ENCODE data around the gene IL10RB. TPM values are rescaled to one million over a fixed set of nuclear protein-coding genes. Genes with fewer than 3 reads are reported as not detected.
"Not testable (repeated sequence)": the region's sequence is repeated elsewhere in the genome, so short reads cannot be mapped to it uniquely, and the experiment has no call there.

Gene IL10RB
- total RNA-seq, 1 experiment from 2014 or later = 32.5 TPM

- in situ Hi-C loops (cut with HindIII; ENCODE audit: low pct_unique_long_range_greater_than_20kb, low sequenced_read_pairs) = no loop called here
- no peak for DNase-seq (ENCODE audit: low read depth, low spot score)
Measured at GRCh38 chr21:33312121-33312520, 46.0 kb downstream of the IL10RB start.

- in situ Hi-C loops (cut with HindIII; ENCODE audit: low pct_unique_long_range_greater_than_20kb, low sequenced_read_pairs) = no loop called here
Measured at GRCh38 chr21:33313183-33313582, 47.0 kb downstream of the IL10RB start.

GRCh38 chr21:33313611-33314010 is 47.4 kb downstream of the IL10RB start:
- DNase-seq (ENCODE audit: low read depth, low spot score) = no peak
- in situ Hi-C loops (cut with HindIII; ENCODE audit: low pct_unique_long_range_greater_than_20kb, low sequenced_read_pairs) = no loop called here

More at GRCh38 chr21:33313183-33313582, 47.0 kb downstream of the IL10RB start:
- no peak for DNase-seq (ENCODE audit: low read depth, low spot score)

GRCh38 chr21:33314111-33314510 is 47.9 kb downstream of the IL10RB start:
- no peak for DNase-seq (ENCODE audit: low read depth, low spot score)
- in situ Hi-C loops (cut with HindIII; ENCODE audit: low pct_unique_long_range_greater_than_20kb, low sequenced_read_pairs) = no loop called here

- in situ Hi-C loops (cut with HindIII; ENCODE audit: low pct_unique_long_range_greater_than_20kb, low sequenced_read_pairs) = no loop called here
- no peak for DNase-seq (ENCODE audit: low read depth, low spot score)
Measured at GRCh38 chr21:33315946-33316710, 50.0 kb downstream of the IL10RB start.

- in situ Hi-C loops (cut with HindIII; ENCODE audit: low pct_unique_long_range_greater_than_20kb, low sequenced_read_pairs) = no loop called here
- DNase-seq (ENCODE audit: low read depth, low spot score) = no peak
Measured at GRCh38 chr21:33317145-33317544, 51.0 kb downstream of the IL10RB start.

GRCh38 chr21:33317786-33318486 is 51.8 kb downstream of the IL10RB start:
- in situ Hi-C loops (cut with HindIII; ENCODE audit: low pct_unique_long_range_greater_than_20kb, low sequenced_read_pairs) = no loop called here
- no peak for DNase-seq (ENCODE audit: low read depth, low spot score)

- in situ Hi-C loops (cut with HindIII; ENCODE audit: low pct_unique_long_range_greater_than_20kb, low sequenced_read_pairs); DNase-seq (ENCODE audit: low read depth, low spot score): not testable (repeated sequence)
Measured at GRCh38 chr21:33321005-33321404, 54.8 kb downstream of the IL10RB start.

- DNase-seq (ENCODE audit: low read depth, low spot score); in situ Hi-C loops (cut with HindIII; ENCODE audit: low pct_unique_long_range_greater_than_20kb, low sequenced_read_pairs): not testable (repeated sequence)
Measured at GRCh38 chr21:33323610-33324009, 57.4 kb downstream of the IL10RB start.

- in situ Hi-C loops (cut with HindIII; ENCODE audit: low pct_unique_long_range_greater_than_20kb, low sequenced_read_pairs) = no loop called here
- DNase-seq (ENCODE audit: low read depth, low spot score) = peak; percentile 95
Measured at GRCh38 chr21:33324291-33325221, 58.4 kb downstream of the IL10RB start, which contains the start of gene IFNAR1. Gene IFNAR1, plus strand, starts transcription at chr21:33324970. Its CDS starts 86 bp downstream, at chr21:33325056.

GRCh38 chr21:33325222-33326067 is 59.3 kb downstream of the IL10RB start:
- in situ Hi-C loops (cut with HindIII; ENCODE audit: low pct_unique_long_range_greater_than_20kb, low sequenced_read_pairs) = no loop called here
- DNase-seq (ENCODE audit: low read depth, low spot score) = peak; percentile 74

- in situ Hi-C loops (cut with HindIII; ENCODE audit: low pct_unique_long_range_greater_than_20kb, low sequenced_read_pairs) = no loop called here
Measured at GRCh38 chr21:33327326-33327725, 61.2 kb downstream of the IL10RB start.

GRCh38 chr21:33327792-33328433 is 61.7 kb downstream of the IL10RB start:
- no peak for DNase-seq (ENCODE audit: low read depth, low spot score)
- in situ Hi-C loops (cut with HindIII; ENCODE audit: low pct_unique_long_range_greater_than_20kb, low sequenced_read_pairs) = no loop called here

More at GRCh38 chr21:33327326-33327725, 61.2 kb downstream of the IL10RB start:
- no peak for DNase-seq (ENCODE audit: low read depth, low spot score)

- in situ Hi-C loops (cut with HindIII; ENCODE audit: low pct_unique_long_range_greater_than_20kb, low sequenced_read_pairs) = no loop called here
- no peak for DNase-seq (ENCODE audit: low read depth, low spot score)
Measured at GRCh38 chr21:33330726-33331125, 64.6 kb downstream of the IL10RB start.

GRCh38 chr21:33332143-33332542 is 66.0 kb downstream of the IL10RB start:
- in situ Hi-C loops (cut with HindIII; ENCODE audit: low pct_unique_long_range_greater_than_20kb, low sequenced_read_pairs) = no loop called here
- DNase-seq (ENCODE audit: low read depth, low spot score) = no peak

- no peak for DNase-seq (ENCODE audit: low read depth, low spot score)
- in situ Hi-C loops (cut with HindIII; ENCODE audit: low pct_unique_long_range_greater_than_20kb, low sequenced_read_pairs) = no loop called here
Measured at GRCh38 chr21:33334191-33334590, 68.0 kb downstream of the IL10RB start.

- DNase-seq (ENCODE audit: low read depth, low spot score) = no peak
Measured at GRCh38 chr21:33334824-33335223, 68.7 kb downstream of the IL10RB start.

More at GRCh38 chr21:33334824-33335223, 68.7 kb downstream of the IL10RB start:
- in situ Hi-C loops (cut with HindIII; ENCODE audit: low pct_unique_long_range_greater_than_20kb, low sequenced_read_pairs) = no loop called here
